H9 (cell line): Measurements from ENCODE around the gene ZC3H18. TPM values are rescaled to one million over a fixed set of nuclear protein-coding genes. Genes with fewer than 3 reads are reported as not detected.

Experiments used
- DNase-seq: peaks from one replicate; pipeline ENCODE4 v3.0.0-alpha.2; 2017
- H2AFZ ChIP-seq: one replicate; pipeline ENCODE4 v1.6.1; 2013; ENCODE audit warnings: mild to moderate bottlenecking, low read length, control low read depth, moderate library complexity
- H2AK5ac ChIP-seq: 2 replicates; pipeline ENCODE4 v1.6.1; 2013; ENCODE audit warnings: low read length, control low read depth, mixed read lengths; ENCODE audit not compliant: insufficient read length
- H2BK120ac ChIP-seq: one replicate; pipeline ENCODE4 v1.6.1; 2013; ENCODE audit warnings: low read depth, mild to moderate bottlenecking, low read length, control low read depth, inconsistent platforms; ENCODE audit not compliant: poor library complexity, severe bottlenecking
- H2BK12ac ChIP-seq: 2 replicates; pipeline ENCODE4 v1.6.1; 2013; ENCODE audit warnings: low read length, control low read depth, mixed read lengths, low read depth; ENCODE audit not compliant: insufficient read length
- H2BK15ac ChIP-seq: 2 replicates; pipeline ENCODE4 v1.6.1; 2013; ENCODE audit warnings: low read depth, low read length, control low read depth
- H2BK20ac ChIP-seq: one replicate; pipeline ENCODE4 v1.6.1; 2013; ENCODE audit warnings: low read depth, mild to moderate bottlenecking, low read length, control low read depth, inconsistent platforms; ENCODE audit not compliant: poor library complexity, severe bottlenecking
- H2BK5ac ChIP-seq: 2 replicates; pipeline ENCODE4 v1.6.1; 2013; ENCODE audit warnings: low read length, control low read depth, mixed read lengths; ENCODE audit not compliant: insufficient read length
- H3K14ac ChIP-seq: 2 replicates; pipeline ENCODE4 v1.6.1; 2013; ENCODE audit warnings: low read length, control low read depth; ENCODE audit not compliant: insufficient read depth
- H3K18ac ChIP-seq: 2 replicates; pipeline ENCODE4 v1.6.1; 2013; ENCODE audit warnings: low read depth, mild to moderate bottlenecking, mixed read lengths, low read length, control low read depth; ENCODE audit not compliant: insufficient read length
- H3K23ac ChIP-seq: 2 replicates; pipeline ENCODE4 v1.6.1; 2013; ENCODE audit warnings: low read length, control low read depth, mixed read lengths, low read depth; ENCODE audit not compliant: insufficient read length
- H3K23me2 ChIP-seq: 2 replicates; pipeline ENCODE4 v1.6.1; 2013; ENCODE audit warnings: low read depth, mild to moderate bottlenecking, mixed read lengths, low read length, control low read depth; ENCODE audit not compliant: insufficient read length, poor library complexity, severe bottlenecking
- H3K27ac ChIP-seq: 2 replicates; pipeline ENCODE4 v1.5.1; 2013; ENCODE audit warnings: low read length, control low read depth, mixed read lengths, low read depth; ENCODE audit not compliant: insufficient read length
- H3K27me3 ChIP-seq: 2 replicates; pipeline ENCODE4 v1.6.1; 2013; ENCODE audit warnings: low read length, control low read depth, inconsistent platforms; ENCODE audit not compliant: insufficient read depth
- H3K4ac ChIP-seq: 2 replicates; pipeline ENCODE4 v1.6.1; 2013; ENCODE audit warnings: low read depth, mild to moderate bottlenecking, control low read depth, inconsistent platforms, low read length, moderate library complexity
- H3K4me1 ChIP-seq: 2 replicates; pipeline ENCODE4 v1.6.1; 2013; ENCODE audit warnings: low read length, control low read depth, inconsistent platforms; ENCODE audit not compliant: insufficient read depth
- H3K4me2 ChIP-seq: 2 replicates; pipeline ENCODE4 v1.6.1; 2013; ENCODE audit warnings: low read length, control low read depth, mixed read lengths; ENCODE audit not compliant: insufficient read length, insufficient read depth
- H3K56ac ChIP-seq: 2 replicates; pipeline ENCODE4 v1.6.1; 2013; ENCODE audit warnings: low read depth, mild to moderate bottlenecking, mixed read lengths, low read length, control low read depth; ENCODE audit not compliant: insufficient read length
- H3K79me1 ChIP-seq: 2 replicates; pipeline ENCODE4 v1.6.1; 2013; ENCODE audit warnings: low read depth, mild to moderate bottlenecking, moderate library complexity, low read length, control low read depth, inconsistent platforms; ENCODE audit not compliant: insufficient read depth, poor library complexity, severe bottlenecking
- H3K79me2 ChIP-seq: 2 replicates; pipeline ENCODE4 v1.6.1; 2013; ENCODE audit warnings: low read length, control low read depth, inconsistent platforms; ENCODE audit not compliant: insufficient read depth
- H3K9ac ChIP-seq: 2 replicates; pipeline ENCODE4 v1.6.1; 2013; ENCODE audit warnings: low read length, control low read depth, mixed read lengths; ENCODE audit not compliant: insufficient read length; ENCODE audit errors: extremely low read depth
- H3K9me3 ChIP-seq: one replicate; pipeline ENCODE4 v1.6.1; 2013; ENCODE audit warnings: low read depth, low read length, inconsistent platforms; ENCODE audit not compliant: control insufficient read depth
- H3T11ph ChIP-seq: one replicate; pipeline ENCODE4 v1.6.1; 2013; ENCODE audit warnings: mild to moderate bottlenecking, low read length, control low read depth, inconsistent platforms
- H4K20me1 ChIP-seq: one replicate; pipeline ENCODE4 v1.6.1; 2013; ENCODE audit not compliant: control insufficient read depth, insufficient read length, insufficient read depth
- H4K5ac ChIP-seq: 2 replicates; pipeline ENCODE4 v1.6.1; 2013; ENCODE audit warnings: low read depth, mild to moderate bottlenecking, mixed read lengths, low read length, control low read depth; ENCODE audit not compliant: insufficient read length
- H4K8ac ChIP-seq: replicated peaks from 2 replicates; pipeline ENCODE4 v1.6.1; 2013; ENCODE audit warnings: low read length, control low read depth, mixed read lengths, low read depth; ENCODE audit not compliant: insufficient read length
- H4K91ac ChIP-seq: 2 replicates; pipeline ENCODE4 v1.6.1; 2013; ENCODE audit warnings: low read depth, mild to moderate bottlenecking, moderate library complexity, mixed read lengths, low read length, control low read depth; ENCODE audit not compliant: insufficient read length
- H3K27ac Mint-ChIP-seq, 3 experiments: 2 replicates in 2 of 3; 3 replicates in 1 of 3; pipeline ENCODE4 v1.8.0; 2020 to 2021; ENCODE audit warnings: mixed read lengths in 3 of 3, mild to moderate bottlenecking in 1 of 3, moderate library complexity in 1 of 3
- H3K27me3 Mint-ChIP-seq: 2 replicates; pipeline ENCODE4 v1.8.0; 2021; ENCODE audit warnings: low read depth, mild to moderate bottlenecking, moderate library complexity, mixed read lengths
- H3K36me3 Mint-ChIP-seq, 3 experiments: 2 replicates in 2 of 3; 3 replicates in 1 of 3; pipeline ENCODE4 v1.8.0; 2020 to 2021; ENCODE audit warnings: low read depth in 3 of 3, mixed read lengths in 3 of 3; ENCODE audit not compliant: insufficient read depth in 1 of 3
- H3K4me1 Mint-ChIP-seq, 2 experiments: 2 replicates each; pipeline ENCODE4 v1.8.0; 2020; ENCODE audit warnings: mixed read lengths in 2 of 2
- H3K4me3 Mint-ChIP-seq, 2 experiments: 2 replicates in 1 of 2; 3 replicates in 1 of 2; pipeline ENCODE4 v1.8.0; 2020 to 2021; ENCODE audit warnings: mild to moderate bottlenecking in 2 of 2, mixed read lengths in 2 of 2, moderate library complexity in 1 of 2
- H3K9me3 Mint-ChIP-seq, 2 experiments: 2 replicates in 1 of 2; 3 replicates in 1 of 2; pipeline ENCODE4 v1.8.0; 2020; ENCODE audit warnings: mild to moderate bottlenecking in 2 of 2, mixed read lengths in 2 of 2, moderate library complexity in 1 of 2
- CTCF ChIP-seq: fragments of 200-600 bp; sonication (generic); conservative IDR thresholded peaks from 3 replicates; pipeline ENCODE4 v1.8.0; 2021; ENCODE audit warnings: antibody characterized with exemption, mild to moderate bottlenecking
- WGBS: extraction: QIAGEN DNeasy Blood & Tissue Kit; methylation state at CpG from one replicate; pipeline ENCODE4 v1.1.7; 2013; ENCODE audit warnings: missing lambda C conversion rate, low lambda C conversion rate, mixed read lengths; ENCODE audit not compliant: insufficient read length; ENCODE audit errors: extremely low coverage; 5-methylcytosine and 5-hydroxymethylcytosine counted together
- total RNA-seq: library from RNA; stranded (reverse); gene quantifications from 2 replicates; pipeline ENCODE4 v1.2.1, GENCODE V29; 2021

The ZC3H18 gene
- total RNA-seq, 1 experiment from 2014 or later = 69.7 TPM

GRCh38 chr16:88596483-88596882 lies 26.3 kb downstream of the ZC3H18 start:
- H2AK5ac ChIP-seq = no peak overlapping the region
- Mint-ChIP-seq H3K4me1 (peaks cover 7 to 17% of the 10 kb centered on the region in 2 experiments), H3K27ac (0 out of 7 replicates have a peak overlapping the region, but pooled peaks of 2 of the 3 experiments have one; percentile 10 to 48), H3K27me3 (no peaks in the 10 kb centered on the region), H3K4me3 (no peak overlapping the region), H3K9me3 (no peaks in the 10 kb centered on the region), H3K36me3 (peaks cover 24 to 59% (median 50%) of the 10 kb centered on the region in 3 experiments; a peak in 6 of 7 replicates)
- H3K9ac ChIP-seq = no peak overlapping the region
- no peak overlapping the region for H3K14ac ChIP-seq
- no peaks in the 10 kb centered on the region for H4K20me1 ChIP-seq
- no peak overlapping the region for H2BK15ac ChIP-seq
- H4K91ac ChIP-seq = no peak overlapping the region
- H3K56ac ChIP-seq = no peak overlapping the region
- H3K4me1 ChIP-seq = no peaks in the 10 kb centered on the region
- H3K23me2 ChIP-seq = no peaks in the 10 kb centered on the region
- H2BK12ac ChIP-seq = no peak overlapping the region
- peaks cover 2% of the 10 kb centered on the region; the same call in 1 of the 2 replicates for H3K79me2 ChIP-seq
- no peaks in the 10 kb centered on the region for H3K9me3 ChIP-seq
- TF ChIP-seq CTCF = no peak
- H3K23ac ChIP-seq = no peak overlapping the region
- no peak overlapping the region for H3K18ac ChIP-seq
- no peak for DNase-seq
- no peak overlapping the region for H2BK5ac ChIP-seq
- H2BK120ac ChIP-seq = no peak overlapping the region
- no peak overlapping the region for H3K27ac ChIP-seq
- H3K79me1 ChIP-seq = no peaks in the 10 kb centered on the region
- no CpG with 5 or more reads among the region's 3 CpGs for WGBS
- H3K27me3 ChIP-seq = no peaks in the 10 kb centered on the region
- H3T11ph ChIP-seq = no peak overlapping the region
- H2BK20ac ChIP-seq = no peak overlapping the region
- H4K5ac ChIP-seq = no peak overlapping the region
- H4K8ac ChIP-seq = no peak overlapping the region
- no peak overlapping the region for H3K4me2 ChIP-seq
- no peak overlapping the region for H3K4ac ChIP-seq
- no peak overlapping the region for H2AFZ ChIP-seq
